Breast epithelium (tissue), 3 donors: ENCODE measurements around the gene MGST2.

Experiments used
- POLR2A ChIP-seq: fragments of 450-650 bp; IDR thresholded peaks from one replicate; pipeline ENCODE4 v1.6.1; 2016; ENCODE audit warnings: antibody characterized with exemption, mild to moderate bottlenecking, moderate library complexity
- TF ChIP-seq, protein P1 (sequence below), 3 donors: fragments of 450-650 bp; IDR thresholded peaks; one replicate each; pipeline ENCODE4 v1.5.1; 2016 to 2017; ENCODE audit warnings: antibody characterized with exemption in 3 of 3, mild to moderate bottlenecking in 3 of 3, moderate library complexity in 3 of 3

- TF ChIP-seq, protein P1, sequence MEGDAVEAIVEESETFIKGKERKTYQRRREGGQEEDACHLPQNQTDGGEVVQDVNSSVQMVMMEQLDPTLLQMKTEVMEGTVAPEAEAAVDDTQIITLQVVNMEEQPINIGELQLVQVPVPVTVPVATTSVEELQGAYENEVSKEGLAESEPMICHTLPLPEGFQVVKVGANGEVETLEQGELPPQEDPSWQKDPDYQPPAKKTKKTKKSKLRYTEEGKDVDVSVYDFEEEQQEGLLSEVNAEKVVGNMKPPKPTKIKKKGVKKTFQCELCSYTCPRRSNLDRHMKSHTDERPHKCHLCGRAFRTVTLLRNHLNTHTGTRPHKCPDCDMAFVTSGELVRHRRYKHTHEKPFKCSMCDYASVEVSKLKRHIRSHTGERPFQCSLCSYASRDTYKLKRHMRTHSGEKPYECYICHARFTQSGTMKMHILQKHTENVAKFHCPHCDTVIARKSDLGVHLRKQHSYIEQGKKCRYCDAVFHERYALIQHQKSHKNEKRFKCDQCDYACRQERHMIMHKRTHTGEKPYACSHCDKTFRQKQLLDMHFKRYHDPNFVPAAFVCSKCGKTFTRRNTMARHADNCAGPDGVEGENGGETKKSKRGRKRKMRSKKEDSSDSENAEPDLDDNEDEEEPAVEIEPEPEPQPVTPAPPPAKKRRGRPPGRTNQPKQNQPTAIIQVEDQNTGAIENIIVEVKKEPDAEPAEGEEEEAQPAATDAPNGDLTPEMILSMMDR (IDR thresholded peaks at IDR 0.05) = no peak
- TF ChIP-seq POLR2A = no peak
These were observed 75.0 kb downstream of the MGST2 start for GRCh38 chr4:139740531-139741041.
